DND-41 (cell line): ENCODE measurements around the gene ZNRF2.

Experiments used
- ATAC-seq: fragments of 200-7000 bp; cut with Tn5 transposase; 3 replicates; pipeline ENCODE4 v1.9.1; 2021; ENCODE audit warnings: low read depth; ENCODE audit not compliant: insufficient read depth
- DNase-seq: peaks from one replicate; pipeline ENCODE4 v3.0.0-alpha.2; 2020
- H2AFZ ChIP-seq: 2 replicates; pipeline ENCODE4 v1.6.0; 2012; ENCODE audit warnings: low read depth, low read length
- H3K27ac ChIP-seq: 2 replicates; pipeline ENCODE4 v1.5.1; 2012; ENCODE audit warnings: low read length, inconsistent platforms
- H3K27me3 ChIP-seq: fragments of 200-600 bp; sonication (generic); 2 replicates; pipeline ENCODE4 v1.6.0; 2012; ENCODE audit warnings: low read length, mild to moderate bottlenecking, inconsistent platforms; ENCODE audit not compliant: insufficient read depth, poor library complexity
- H3K36me3 ChIP-seq: 2 replicates; pipeline ENCODE4 v1.5.1; 2012; ENCODE audit warnings: low read length, inconsistent platforms; ENCODE audit not compliant: insufficient read depth
- H3K4me1 ChIP-seq: 2 replicates; pipeline ENCODE4 v1.5.1; 2012; ENCODE audit warnings: mild to moderate bottlenecking, low read length; ENCODE audit not compliant: insufficient read depth
- H3K4me2 ChIP-seq: 2 replicates; pipeline ENCODE4 v1.6.0; 2012; ENCODE audit warnings: mild to moderate bottlenecking, moderate library complexity, low read length, inconsistent platforms; ENCODE audit not compliant: insufficient read depth
- H3K4me3 ChIP-seq, 2 experiments: fragments of 200-600 bp in 1 of 2; shearing (Covaris generic) in 1 of 2; 2 replicates each; pipeline ENCODE4 v1.5.1; 2012 to 2016; ENCODE audit warnings: inconsistent platforms in 2 of 2, low read length in 2 of 2, mild to moderate bottlenecking in 2 of 2, low read depth in 1 of 2, moderate library complexity in 1 of 2
- H3K79me2 ChIP-seq: 2 replicates; pipeline ENCODE4 v1.6.0; 2012; ENCODE audit warnings: low read length, inconsistent platforms; ENCODE audit not compliant: insufficient read depth
- H3K9ac ChIP-seq: 2 replicates; pipeline ENCODE4 v1.6.0; 2012; ENCODE audit warnings: low read depth, mild to moderate bottlenecking, inconsistent platforms, low read length, moderate library complexity
- H3K9me3 ChIP-seq: 2 replicates; pipeline ENCODE4 v1.5.1; 2012; ENCODE audit warnings: low read length, moderate library complexity, mild to moderate bottlenecking, inconsistent platforms; ENCODE audit not compliant: insufficient read depth, severe bottlenecking
- H4K20me1 ChIP-seq: 2 replicates; pipeline ENCODE4 v1.6.0; 2012; ENCODE audit warnings: low read length; ENCODE audit not compliant: insufficient read depth
- EZH2 ChIP-seq: IDR thresholded peaks from 3 replicates; pipeline ENCODE4 v1.6.1; 2012; ENCODE audit warnings: borderline replicate concordance, low read depth, mild to moderate bottlenecking, moderate library complexity, low read length, inconsistent platforms; ENCODE audit not compliant: severe bottlenecking
- TF ChIP-seq, protein P1 (sequence below): IDR thresholded peaks from 2 replicates; pipeline ENCODE4 v1.5.1; 2012; ENCODE audit warnings: borderline replicate concordance, low read length, moderate library complexity, mild to moderate bottlenecking; ENCODE audit not compliant: poor library complexity, severe bottlenecking; ENCODE audit errors: extremely low read depth

ZNRF2 gene

DNA sequence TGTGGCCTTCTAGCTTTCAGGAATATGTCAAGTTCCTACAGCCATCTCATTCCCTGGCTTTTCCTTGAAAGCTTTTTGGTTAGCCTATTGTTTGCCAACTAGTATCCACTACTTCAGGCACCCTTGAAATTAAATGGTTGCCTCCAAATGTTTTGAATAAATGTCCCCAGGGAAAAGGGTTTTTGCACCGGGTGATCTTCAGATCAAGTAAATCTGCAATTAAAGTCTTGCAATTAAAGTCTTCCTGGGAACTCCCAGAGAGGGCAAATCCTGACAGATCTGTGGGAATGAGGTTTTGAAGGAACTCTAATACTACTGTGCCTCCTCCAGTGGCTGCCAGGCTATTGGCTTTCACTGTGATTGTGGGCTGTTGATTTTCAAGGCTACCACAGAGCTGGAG lies 17.7 kb upstream of the ZNRF2 start:
- Histone ChIP-seq H3K9ac (no peak overlapping the region), H2AFZ (no peak overlapping the region), H3K36me3 (no peaks in the 10 kb centered on the region), H3K4me2 (no peak overlapping the region), H3K4me1 (no peaks in the 10 kb centered on the region), H3K4me3 (no peak overlapping the region), H3K27me3 (no peaks in the 10 kb centered on the region), H4K20me1 (no peaks in the 10 kb centered on the region), H3K79me2 (no peaks in the 10 kb centered on the region), H3K27ac (no peak overlapping the region), H3K9me3 (no peaks in the 10 kb centered on the region)
- no peak for DNase-seq
- TF ChIP-seq, protein P1, sequence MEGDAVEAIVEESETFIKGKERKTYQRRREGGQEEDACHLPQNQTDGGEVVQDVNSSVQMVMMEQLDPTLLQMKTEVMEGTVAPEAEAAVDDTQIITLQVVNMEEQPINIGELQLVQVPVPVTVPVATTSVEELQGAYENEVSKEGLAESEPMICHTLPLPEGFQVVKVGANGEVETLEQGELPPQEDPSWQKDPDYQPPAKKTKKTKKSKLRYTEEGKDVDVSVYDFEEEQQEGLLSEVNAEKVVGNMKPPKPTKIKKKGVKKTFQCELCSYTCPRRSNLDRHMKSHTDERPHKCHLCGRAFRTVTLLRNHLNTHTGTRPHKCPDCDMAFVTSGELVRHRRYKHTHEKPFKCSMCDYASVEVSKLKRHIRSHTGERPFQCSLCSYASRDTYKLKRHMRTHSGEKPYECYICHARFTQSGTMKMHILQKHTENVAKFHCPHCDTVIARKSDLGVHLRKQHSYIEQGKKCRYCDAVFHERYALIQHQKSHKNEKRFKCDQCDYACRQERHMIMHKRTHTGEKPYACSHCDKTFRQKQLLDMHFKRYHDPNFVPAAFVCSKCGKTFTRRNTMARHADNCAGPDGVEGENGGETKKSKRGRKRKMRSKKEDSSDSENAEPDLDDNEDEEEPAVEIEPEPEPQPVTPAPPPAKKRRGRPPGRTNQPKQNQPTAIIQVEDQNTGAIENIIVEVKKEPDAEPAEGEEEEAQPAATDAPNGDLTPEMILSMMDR: no peak
- no peak for TF ChIP-seq EZH2
- ATAC-seq: no peak

DNA sequence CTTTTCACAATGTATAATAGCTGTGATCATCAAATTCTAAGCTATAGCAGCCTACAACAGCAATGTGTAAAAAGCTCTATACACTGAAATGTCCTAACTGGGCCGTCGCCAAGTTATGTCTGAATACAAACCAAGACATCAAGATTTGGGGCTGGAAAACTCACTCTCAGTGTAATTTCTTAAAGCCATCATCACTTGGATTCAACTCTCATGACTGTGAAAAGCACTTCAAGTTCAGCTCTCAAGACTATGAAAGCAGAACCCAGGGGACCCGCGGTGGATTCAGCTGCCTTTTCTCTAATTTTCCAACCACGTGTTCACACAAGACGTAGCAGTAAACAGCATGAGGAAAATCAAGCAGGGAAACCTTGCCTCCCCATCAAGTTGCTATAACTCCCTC lies 15.8 kb upstream of the ZNRF2 start:
- no peaks in the 10 kb centered on the region for H3K9me3 ChIP-seq
- TF ChIP-seq, protein P1: no peak
- TF ChIP-seq EZH2: no peak
- ATAC-seq: no peak
- H3K4me1 ChIP-seq: no peaks in the 10 kb centered on the region
- no peak overlapping the region for H3K27ac ChIP-seq
- no peak overlapping the region for H3K9ac ChIP-seq
- no peak overlapping the region for H3K4me2 ChIP-seq
- no peak for DNase-seq
- no peaks in the 10 kb centered on the region for H4K20me1 ChIP-seq
- H3K4me3 ChIP-seq: no peak overlapping the region
- no peaks in the 10 kb centered on the region for H3K36me3 ChIP-seq
- no peak overlapping the region for H2AFZ ChIP-seq
- no peaks in the 10 kb centered on the region for H3K27me3 ChIP-seq
- H3K79me2 ChIP-seq: no peaks in the 10 kb centered on the region

DNA sequence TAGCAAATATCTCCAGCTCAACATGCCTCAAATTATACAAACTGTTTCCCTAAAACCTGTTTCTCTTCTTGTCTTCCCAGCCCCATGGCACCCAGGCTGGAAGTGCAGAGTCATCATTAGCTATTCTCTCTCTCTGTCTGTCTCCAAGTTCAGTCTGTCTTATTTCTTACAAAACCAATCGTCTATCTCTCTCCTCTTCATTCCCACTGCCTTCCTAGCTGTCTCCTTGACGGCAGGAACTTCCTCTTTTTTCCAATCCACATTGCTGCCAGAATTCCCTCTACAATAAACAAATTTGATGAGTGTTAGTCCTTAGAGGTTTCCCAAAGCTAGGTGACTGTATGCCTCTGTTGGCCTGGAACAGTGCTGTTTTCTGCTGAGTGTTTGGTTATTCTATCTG lies 14.9 kb upstream of the ZNRF2 start:
- Histone ChIP-seq H2AFZ (no peak overlapping the region), H3K27me3 (no peaks in the 10 kb centered on the region), H3K79me2 (no peaks in the 10 kb centered on the region), H3K4me3 (no peak overlapping the region), H3K4me1 (no peaks in the 10 kb centered on the region), H4K20me1 (no peaks in the 10 kb centered on the region), H3K9ac (no peak overlapping the region), H3K4me2 (no peak overlapping the region), H3K36me3 (no peaks in the 10 kb centered on the region), H3K9me3 (no peaks in the 10 kb centered on the region), H3K27ac (no peak overlapping the region)
- no peak for ATAC-seq
- DNase-seq: no peak
- TF ChIP-seq, protein P1: no peak
- TF ChIP-seq EZH2: no peak

DNA sequence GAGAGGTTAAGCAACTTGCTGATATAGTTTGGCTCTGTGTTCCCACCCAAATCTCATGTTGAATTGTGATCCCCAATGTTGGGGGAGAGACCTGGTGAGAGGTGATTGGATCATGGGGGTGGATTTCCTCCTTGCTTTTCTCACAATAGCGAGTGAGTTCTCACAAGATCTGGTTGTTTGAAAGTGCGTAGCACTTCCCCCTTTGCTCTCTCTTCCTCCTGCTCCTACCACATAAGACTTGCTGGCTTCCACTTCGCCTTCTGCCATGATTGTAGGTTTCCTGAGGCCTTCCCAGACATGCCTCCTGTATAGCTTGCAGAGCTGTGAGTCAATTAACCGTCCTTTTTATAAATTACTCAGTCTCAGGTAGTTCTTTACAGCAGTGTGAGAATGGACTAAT lies 13.5 kb upstream of the ZNRF2 start:
- Histone ChIP-seq H3K27me3 (no peaks in the 10 kb centered on the region), H3K4me1 (no peaks in the 10 kb centered on the region), H3K9me3 (no peaks in the 10 kb centered on the region), H3K4me2 (no peak overlapping the region), H4K20me1 (no peaks in the 10 kb centered on the region), H3K9ac (no peak overlapping the region), H3K36me3 (no peaks in the 10 kb centered on the region), H3K79me2 (no peaks in the 10 kb centered on the region), H2AFZ (no peak overlapping the region), H3K4me3 (no peak overlapping the region), H3K27ac (no peak overlapping the region)
- TF ChIP-seq, protein P1: no peak
- no peak for TF ChIP-seq EZH2
- no peak for DNase-seq
- no peak for ATAC-seq
